Measurements from ENCODE around the gene KIF26A.
"Not testable (repeated sequence)": the region's sequence is repeated elsewhere in the genome, so short reads cannot be mapped to it uniquely, and the experiment has no call there.

KIF26A gene

DNA sequence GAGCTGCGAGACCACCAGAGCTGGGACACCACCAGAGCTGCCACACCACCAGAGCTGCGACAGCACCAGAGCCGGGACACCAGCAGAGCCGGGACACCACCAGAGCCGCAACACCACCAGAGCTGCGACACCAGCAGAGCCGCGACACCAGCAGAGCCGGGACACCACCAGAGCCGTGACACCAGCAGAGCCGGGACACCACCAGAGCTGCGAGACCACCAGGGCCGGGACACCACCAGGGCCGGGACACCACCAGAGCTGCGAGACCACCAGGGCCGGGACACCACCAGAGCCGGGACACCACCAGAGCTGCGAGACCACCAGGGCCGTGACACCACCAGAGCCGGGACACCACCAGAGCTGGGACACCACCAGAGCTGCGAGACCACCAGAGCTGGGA lies 69.9 kb downstream of the KIF26A start:
- DNase-seq (ENCODE audit: low read depth in 2 of 2) = not testable (repeated sequence)

DNA sequence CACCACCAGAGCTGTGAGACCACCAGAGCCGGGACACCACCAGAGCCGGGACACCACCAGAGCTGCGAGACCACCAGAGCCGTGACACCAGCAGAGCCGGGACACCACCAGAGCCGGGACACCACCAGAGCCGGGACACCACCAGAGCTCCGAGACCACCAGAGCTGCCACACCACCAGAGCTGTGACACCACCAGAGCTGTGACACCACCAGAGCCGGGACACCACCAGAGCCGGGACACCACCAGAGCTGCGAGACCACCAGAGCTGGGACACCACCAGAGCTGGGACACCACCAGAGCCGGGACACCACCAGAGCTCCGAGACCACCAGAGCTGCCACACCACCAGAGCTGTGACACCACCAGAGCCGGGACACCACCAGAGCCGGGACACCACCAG lies 70.7 kb downstream of the KIF26A start:
- not testable (repeated sequence) for DNase-seq (ENCODE audit: low read depth in 2 of 2)

DNA sequence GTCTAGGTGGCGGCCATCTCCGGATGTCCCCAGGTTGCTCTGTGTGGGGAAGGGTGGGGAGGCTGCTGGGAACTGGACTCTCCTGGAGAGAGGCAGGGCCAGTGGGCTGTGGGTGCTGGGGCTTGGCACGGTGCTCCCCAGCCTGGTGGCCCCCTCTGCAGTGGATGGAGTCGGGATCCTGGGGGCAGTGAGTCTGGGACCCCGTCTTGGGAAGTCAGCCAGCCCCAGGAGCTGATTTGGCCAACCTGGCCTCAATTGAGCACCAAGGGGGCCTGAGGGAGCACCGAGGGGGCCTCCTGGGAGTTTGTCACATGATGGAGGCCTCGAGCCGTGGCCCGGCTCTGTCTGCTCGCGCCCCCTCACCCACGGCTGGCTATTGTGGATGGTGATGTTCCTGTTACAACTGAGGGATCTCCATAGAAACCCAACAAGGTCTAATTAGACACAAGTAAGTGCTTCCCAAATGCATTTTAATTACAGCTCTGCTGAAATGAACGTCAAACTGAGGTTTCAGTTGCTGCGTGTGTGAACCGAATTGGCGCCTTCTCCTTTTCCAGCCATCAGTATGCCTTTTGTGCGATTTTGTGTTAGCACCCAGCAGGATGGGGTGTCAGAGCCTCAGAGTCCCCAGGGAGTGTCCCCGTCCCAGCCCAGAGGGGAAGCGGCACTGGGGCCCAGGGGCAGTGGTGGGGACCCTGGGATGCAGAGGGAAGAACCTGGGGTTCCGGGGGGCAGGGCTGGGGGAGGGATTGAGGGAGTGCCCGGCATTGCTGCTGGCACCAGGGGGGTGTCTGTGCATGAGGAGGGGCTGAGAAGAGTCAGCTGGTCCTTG lies 71.8 kb downstream of the KIF26A start:
- DNase-seq (ENCODE audit: low read depth in 2 of 2) = no peak

DNA sequence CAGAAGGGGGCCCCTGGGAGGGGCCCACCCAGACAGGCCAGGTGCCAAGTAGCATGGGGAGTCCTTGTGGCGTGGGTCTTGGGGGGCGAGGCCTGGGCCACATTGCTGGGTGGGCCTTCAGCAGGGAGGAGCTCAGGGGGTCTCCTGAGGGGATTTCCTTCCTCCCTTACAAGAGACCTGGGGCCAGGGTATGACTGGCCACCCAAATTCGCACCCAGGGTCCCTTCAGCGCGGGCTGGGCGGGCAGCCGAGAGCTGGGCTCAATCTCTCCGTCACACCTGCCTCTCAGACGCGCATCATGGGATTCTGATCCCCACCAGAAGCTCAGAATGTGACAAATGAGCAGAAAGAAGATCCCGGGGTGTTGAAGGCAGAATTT lies 72.4 kb downstream of the KIF26A start:
- no peak for DNase-seq (ENCODE audit: low read depth in 2 of 2)

DNA sequence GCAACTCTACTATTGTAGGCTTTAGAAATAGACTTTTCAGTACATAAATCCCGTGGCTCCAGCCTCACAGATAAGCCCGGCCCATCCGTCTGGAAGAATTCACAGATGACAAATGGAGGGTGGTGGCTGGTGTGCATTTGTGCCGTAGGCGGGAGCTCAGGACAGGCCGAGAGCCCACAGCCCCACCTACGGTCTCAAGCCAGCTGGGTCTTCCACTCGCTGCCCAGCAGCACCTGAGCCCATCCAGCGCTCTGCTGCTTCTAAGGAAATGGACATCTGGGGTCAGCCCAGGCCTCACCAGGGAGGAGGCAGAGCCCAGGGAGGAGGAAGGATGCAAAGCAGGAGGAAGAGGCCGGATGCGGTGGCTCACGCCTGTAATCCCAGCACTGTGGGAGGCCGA lies 72.8 kb downstream of the KIF26A start:
- DNase-seq (ENCODE audit: low read depth in 2 of 2) = no peak

DNA sequence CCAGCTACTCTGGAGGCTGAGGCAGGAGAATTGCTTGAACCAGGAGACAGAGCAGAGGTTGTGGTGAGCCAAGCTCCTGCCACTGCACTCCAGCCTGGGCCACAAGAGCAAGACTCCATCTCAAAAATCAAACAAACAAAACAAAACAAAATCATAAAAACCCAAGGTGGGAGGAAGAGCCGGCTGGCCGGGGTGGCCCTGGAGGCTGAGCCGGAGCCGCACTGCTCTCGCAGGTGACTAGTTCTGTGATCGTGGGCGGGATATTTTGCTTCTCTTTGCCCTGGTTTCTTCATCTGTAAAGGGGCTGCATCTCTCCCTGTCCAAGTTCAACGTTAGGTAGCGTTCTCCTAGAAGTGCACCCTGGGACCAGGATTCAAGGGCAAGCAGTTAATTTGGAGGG lies 73.4 kb downstream of the KIF26A start:
- DNase-seq (ENCODE audit: low read depth in 2 of 2) = no peak

DNA sequence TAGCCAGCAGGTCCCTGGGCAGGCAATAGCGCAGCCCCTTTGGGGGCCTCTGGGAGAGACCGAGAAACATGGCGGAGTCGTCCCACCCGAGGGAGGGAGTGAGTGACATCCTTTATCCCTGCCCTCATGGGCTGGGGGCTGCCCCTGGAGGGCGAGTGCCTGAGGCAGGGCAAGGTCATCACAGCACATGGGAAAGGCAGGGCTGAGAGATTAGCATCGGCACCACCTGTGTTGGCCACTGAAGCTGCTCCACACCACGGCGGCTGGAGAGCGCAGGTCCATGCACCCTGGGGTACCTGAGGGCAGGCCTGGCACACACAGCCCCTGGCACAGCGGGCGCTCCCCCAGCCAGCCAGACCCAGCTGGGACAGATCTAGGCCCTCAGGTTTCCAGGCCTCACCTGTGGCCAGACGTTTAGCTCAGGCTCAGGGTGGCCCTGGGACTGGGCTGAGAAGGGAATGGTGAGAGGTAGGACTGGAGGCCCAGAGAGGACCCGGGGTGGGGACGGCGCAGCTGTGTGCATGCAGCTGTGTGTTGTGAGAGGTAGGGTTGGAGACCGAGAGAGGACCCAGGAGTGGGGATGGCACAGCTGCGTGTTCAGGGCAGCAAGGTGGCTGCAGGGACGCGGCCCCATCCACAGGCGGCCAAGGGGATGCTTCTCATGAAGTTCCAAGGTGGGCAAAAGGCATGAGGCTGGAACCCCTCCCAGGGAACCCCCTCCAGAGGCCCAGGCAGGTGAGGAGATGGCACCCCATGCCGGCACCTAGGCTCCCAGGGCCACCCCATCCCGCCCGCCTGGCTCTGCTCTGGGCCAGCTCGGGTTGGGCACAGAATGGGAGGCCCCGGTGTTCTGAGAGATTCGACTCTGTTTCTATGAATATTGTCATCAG lies 74.1 kb downstream of the KIF26A start:
- DNase-seq (ENCODE audit: low read depth in 2 of 2) = no peak

DNA sequence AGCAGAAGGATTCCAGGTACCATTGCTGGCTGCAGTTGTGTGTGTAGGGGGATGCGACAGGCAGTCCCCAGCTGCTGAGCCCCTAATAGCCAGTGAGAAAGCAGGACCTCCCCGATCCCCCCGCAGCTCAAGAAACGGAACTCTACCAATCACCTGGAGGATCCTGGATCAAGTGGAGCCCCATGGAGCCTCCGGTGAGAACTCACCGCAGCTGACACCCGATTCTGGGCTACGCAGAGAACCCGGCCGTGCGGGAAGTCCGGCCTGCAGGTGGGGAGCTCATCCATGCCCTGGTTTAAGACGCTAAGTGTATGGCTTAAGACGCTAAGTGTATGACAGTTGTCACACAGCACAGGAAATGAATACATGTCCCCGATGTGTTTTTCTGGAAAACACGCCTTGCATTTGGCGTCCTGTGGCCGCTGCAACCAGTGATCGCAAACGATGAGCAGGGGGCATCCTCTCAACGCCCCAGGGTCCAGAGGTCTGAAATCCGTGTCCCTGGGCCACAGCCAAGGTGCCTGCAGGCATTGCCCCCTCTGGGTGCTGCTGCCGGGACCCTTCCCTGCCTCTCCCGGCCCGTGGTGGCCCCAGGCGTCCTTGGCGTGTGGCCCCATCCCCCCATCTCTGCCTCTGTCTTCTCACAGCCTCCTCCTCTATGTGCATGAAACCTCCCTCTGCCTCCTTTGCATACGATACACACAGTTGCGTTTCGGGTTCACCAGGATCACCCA lies 75.1 kb downstream of the KIF26A start:
- no peak for DNase-seq (ENCODE audit: low read depth in 2 of 2)

DNA sequence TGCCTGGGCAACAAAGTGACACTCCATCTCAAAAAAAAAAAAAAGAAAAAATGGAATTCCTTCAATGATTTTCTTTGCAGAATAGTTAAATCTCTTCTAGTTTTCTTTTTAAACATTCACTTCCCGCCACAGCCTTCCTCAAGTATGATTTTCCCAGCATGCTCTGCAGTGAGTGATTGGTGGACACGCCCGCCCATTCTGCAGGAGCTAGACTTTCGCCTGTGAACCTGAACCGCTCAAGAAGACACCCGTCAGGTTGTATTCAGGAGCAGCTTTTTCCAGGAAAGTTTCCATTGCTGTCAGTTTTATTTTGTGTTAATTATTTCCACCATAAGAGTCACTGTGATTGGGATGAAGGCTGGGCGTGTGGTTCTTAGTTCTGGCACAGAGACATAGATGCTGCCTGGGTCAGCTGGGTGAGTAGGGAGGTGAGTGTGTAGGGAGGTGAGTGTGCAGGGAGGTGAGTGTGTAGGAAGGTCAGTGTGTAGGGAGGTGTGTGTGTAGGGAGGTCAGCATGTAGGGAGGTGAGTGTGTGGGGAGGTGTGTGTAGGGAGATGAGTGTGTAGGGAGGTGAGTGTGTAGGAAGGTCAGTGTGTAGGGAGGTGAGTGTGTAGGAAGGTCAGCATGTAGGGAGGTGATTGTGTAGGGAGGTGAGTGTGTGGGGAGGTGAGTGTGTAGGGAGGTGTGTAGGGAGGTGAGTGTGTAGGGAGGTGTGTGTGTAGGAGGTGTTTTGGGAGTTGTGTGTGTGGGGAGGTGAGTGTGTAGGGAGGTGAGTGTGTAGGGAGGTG lies 76.2 kb downstream of the KIF26A start:
- no peak for DNase-seq (ENCODE audit: low read depth in 2 of 2)

DNA sequence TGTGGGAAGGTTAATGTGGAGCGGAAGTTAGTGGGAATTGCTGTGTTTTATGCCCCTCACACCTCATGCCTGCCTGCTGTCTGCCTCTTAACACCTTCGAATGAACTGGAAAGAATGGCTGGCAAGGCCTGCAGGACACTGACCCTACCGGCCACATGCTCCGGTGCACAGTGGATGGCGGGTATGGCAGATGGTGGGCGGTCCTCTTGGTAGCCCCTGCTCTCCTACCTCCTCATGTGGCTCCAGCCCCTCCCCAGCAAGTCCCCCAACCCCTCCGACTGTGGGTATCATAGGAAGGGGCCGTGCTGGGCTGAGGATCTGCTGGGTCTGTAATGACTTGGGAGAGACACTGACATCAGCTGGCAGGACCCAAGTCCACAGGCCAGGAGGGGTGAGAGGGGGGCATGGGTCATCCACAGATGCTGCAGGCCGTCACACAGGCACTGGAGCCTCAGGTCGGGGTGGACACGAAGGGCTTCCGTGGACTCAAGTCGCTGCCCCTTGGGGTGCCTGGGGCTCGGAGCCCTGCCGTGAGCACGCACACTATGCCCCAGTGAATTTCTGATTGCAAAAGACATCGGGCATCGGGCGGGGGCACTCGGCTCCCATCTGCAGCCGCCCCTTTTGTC lies 77.4 kb downstream of the KIF26A start:
- DNase-seq (ENCODE audit: low read depth in 2 of 2) = no peak

DNA sequence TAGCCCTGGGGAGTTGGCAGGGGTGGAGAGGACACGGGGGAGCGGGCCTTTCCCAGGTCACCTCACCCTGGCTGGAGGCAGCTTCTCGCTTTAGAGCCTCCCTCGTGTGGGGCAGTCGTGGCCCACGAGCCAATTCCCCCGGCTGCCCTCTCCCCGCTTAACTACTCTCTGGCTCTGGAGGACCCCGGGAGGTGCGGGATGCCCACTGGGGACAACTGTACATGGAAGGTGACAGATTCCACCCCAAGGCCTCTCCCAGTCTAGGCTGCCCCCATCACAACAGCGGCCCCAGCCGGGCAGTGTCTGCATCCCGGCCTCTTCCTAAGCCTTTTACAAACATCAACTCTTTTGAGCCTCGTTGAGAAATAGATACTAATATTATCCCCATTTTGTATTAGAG lies 78.1 kb downstream of the KIF26A start:
- DNase-seq (ENCODE audit: low read depth in 2 of 2) = no peak

DNA sequence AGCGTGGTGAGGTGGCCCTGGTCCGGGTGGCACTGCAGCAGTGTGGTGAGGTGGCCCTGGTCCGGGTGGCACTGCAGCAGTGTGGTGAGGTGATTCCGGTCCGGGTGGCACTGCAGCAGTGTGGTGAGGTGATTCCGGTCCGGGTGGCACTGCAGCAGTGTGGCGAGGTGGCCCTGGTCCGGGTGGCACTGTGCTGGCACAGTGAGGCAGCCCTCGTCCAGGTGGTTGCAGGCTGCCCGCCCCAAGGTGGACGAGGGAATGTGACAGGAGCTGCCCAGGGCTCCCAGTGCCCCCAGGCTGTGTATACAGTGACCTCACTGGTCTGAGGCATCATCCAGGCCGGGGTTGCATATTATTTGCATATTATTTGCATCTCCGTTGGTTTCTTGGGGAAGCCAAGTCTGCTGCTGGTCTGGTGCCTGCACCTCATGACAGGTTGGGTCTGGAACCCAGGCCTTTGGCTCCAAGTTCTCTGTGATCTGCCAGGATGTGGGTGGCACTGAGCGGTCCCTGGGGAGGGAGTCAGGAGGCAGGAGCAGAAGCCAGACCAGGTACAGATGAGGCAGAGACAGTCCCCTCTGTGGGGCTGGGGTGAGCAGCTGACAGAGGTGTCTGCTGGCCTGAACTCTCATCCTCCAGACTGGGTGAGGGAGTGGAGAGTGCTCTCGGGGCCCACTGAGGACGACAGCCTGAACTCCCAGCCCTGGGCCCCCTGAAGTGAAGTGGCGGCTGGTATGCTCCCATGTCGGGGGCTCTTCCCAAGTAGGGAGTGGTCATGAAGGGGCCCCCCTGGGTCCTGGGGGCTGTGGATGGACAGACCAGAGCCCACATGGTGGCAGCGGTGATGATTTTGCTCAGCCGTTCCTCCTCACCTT lies 79.3 kb downstream of the KIF26A start:
- no peak for DNase-seq (ENCODE audit: low read depth in 2 of 2)

DNA sequence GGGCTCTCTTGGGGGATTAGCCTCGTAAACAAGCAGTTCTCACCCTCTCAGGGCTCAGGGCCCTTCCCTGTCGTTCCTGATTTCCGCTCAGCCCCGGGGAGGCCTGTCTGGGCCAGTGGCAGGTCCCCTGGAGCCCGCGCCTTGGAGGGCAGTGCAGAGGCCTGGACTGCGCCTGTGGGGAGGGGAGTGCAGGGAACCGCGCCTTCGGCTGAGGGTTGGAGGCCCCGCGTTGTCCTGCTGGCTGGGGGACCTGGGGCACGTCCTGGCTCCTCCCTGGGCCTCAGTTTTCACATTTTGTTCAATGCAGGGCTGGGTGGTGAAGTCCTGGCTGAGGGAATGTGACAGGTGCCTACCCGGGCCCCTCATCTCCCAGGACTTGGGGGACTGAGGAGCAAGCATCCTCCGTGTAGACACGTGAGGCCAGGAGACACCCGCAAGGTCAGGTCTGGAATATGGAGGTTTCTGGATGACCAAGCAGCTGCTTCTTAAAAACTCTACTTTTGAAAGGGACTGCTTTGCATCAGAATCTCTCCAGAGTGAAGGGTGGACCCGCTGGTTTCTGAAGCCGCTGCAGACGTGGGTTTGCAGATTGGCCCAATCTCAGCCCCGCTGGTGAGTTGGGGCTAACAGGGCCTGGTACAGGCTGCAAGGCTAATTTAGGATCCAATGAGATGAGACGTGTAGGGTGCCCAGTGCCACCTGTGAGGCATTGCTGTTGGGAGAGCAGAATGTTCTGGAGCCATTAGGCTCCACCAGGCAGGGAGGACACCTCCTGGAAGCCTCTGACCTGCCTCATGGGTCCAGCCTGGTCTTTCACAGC lies 80.2 kb downstream of the KIF26A start:
- no peak for DNase-seq (ENCODE audit: low read depth in 2 of 2)

DNA sequence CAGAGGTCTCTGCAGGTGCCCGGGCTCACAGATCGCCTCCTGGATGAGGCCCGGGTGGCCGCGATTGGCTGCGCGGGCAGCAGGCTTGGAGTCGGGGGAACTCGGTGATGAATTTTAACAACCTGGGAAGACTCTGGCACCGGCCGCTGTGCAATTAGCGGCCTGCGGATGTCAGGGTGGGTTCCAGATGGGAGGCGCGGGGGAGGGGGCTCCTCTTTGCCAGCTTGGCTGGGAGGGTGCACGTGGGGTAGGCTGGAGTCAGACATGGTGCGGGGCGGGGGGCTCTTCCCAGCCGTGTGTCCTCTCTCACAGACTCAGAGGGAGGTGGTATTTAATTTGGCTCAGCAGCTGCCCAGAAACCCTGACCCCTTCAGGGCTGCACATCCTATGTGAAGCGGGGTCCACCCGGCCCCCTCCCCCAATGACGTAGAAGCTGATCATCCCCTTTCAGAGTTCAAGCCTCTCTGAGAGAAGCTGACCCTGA lies 81.4 kb downstream of the KIF26A start:
- DNase-seq (ENCODE audit: low read depth in 2 of 2) = no peak

DNA sequence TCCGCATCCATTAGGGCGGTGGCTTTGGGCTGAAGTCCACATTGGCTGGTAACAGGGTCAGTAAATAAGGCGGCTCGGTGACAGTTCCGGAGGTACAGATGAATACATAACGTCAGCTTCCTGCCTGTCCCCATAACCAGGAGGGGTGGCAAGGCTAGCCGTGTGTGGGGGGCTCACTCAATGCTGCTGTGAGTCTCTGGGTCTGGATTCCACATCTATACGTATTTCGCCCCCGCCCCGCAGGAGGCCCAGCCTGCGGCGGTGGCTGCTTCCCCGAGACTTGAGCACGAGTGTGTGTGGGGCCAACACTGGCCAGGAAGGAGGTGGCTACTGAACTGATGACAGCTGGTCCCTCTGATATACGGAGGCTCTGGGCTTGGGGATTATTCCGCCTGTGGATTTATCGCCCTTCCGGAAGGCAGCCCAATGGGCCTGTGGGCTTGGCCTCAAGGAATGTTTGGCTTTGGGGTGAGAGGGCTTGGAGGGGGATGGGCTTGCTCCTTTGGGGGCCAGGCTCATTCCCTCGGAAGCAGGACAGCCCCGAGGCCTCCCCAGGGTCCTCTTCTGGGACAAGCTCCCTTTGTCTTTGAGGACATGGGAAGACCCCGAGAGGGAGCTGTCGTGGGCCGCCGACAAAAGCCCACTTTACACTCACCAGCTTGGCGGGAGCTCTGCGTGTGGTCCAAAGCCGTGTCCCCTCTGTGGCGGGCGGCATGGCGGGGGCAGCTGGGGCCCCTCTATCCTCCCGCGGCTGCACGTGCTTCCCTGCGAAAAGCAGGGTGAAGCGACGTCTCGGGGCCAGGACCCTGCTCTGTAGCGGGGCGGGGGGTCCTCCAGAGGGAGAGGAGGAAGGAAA lies 82.1 kb downstream of the KIF26A start:
- no peak for DNase-seq (ENCODE audit: low read depth in 2 of 2)

DNA sequence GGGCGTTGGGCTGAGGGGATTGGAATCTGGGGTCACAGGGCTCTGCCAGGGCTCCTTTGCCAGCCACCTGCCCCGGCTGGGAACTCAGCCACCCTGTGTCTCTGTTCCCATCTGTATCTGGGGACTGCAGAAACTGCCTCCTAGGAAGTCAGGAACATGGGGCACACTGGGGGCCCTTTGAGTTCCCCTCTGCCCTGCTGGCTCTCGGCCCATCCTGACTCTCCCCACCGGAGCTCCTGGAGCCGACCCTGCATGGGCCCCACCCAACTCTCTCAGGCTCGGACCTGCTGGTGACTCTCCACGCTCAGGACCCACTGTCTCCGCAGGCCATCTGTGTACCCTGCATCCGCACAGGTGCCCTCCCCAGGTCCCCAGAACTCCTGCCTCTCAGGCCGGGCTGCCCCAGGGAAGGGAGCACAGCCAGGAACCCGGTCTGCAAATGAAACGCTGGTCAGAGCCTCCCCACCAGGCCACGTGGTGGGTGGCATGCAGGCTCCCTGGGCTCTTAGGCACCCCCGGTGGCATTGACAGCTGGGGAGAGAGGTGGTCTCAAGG lies 82.8 kb downstream of the KIF26A start:
- no peak for DNase-seq (ENCODE audit: low read depth in 2 of 2)

DNA sequence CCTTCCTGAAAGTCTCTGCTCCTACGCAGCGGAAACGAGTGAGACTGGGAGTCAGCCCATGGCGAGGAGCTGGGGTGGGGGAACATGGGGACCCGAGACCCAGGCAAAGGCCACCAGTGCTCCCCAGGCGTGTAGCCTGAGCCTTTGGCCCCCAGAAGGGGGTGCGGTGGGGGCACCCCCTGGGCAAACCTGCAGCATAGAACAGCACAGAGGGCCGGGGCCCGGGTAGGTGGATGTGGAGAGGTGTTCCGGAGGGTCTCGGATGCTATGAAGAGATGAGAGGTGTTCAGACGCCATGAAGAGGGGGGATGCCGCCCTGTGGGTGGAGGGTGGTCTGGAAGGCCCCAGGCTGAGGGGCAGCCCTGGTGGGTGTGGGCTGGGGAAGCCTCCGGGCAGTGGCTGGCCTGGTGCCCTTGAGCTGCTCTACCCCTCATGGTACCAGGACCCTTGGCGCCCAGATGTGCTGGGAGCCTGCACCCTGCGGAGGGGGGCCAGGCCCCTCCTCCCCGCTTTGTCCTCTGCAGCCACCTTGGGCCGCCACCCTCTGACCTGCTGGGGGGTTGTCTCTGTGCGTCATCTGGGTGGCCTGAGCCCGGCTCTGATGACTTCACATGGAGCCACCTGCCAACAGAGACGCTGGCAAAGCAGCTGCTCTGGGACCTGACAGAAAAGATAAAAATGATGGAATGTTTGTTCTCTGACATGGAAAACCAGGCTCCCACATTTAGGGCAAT lies 83.4 kb downstream of the KIF26A start:
- DNase-seq (ENCODE audit: low read depth in 2 of 2) = no peak

Measured in activated CD4-positive, alpha-beta T cell treated with anti-CD3 and anti-CD28 coated beads for 24 hours (primary cell).